ENCODE results near the gene LBHD2.

GRCh38 chr14:103128631-103129300 is 44.8 kb downstream of the LBHD2 start:
- TF ChIP-seq CTCF (IDR thresholded peaks at IDR 0.05), result no peak
- no peak for TF ChIP-seq TCF7L2 (IDR thresholded peaks at IDR 0.05; ENCODE audit: low read depth, low read length)
- no peak; the same call in 1 of the 2 replicates for TF ChIP-seq POLR2AphosphoS5 (IDR thresholded peaks at IDR 0.05; ENCODE audit: low read depth, low read length)

All from Panc1 (cell line).